HepG2 (cell line): Measurements from ENCODE around the gene KCNJ5.

Experiments used
- FOXM1 ChIP-seq: sonication (generic); formaldehyde crosslinking; IDR thresholded peaks from 2 replicates; pipeline ENCODE4 v1.5.0; 2020; ENCODE audit warnings: missing genetic modification reagents
- FOXP1 ChIP-seq, 2 experiments: fragments of 450-650 bp in 1 of 2; IDR thresholded peaks; 2 replicates each; pipeline ENCODE4 v1.6.1; 2017 to 2018; ENCODE audit warnings: antibody characterized with exemption in 1 of 2
- POLR2A ChIP-seq, 2 experiments: IDR thresholded peaks; 2 replicates each; pipeline ENCODE4 v1.6.1; 2011; ENCODE audit warnings: low read depth in 2 of 2, low read length in 2 of 2, mild to moderate bottlenecking in 1 of 2, moderate library complexity in 1 of 2; ENCODE audit not compliant: insufficient read depth in 1 of 2
- POLR2AphosphoS5 ChIP-seq: IDR thresholded peaks from 2 replicates; pipeline ENCODE4 v1.6.1; 2012; ENCODE audit warnings: low read depth, low read length
- RORA ChIP-seq: sonication (generic); formaldehyde crosslinking; IDR thresholded peaks from 2 replicates; pipeline ENCODE4 v1.5.0; 2020; ENCODE audit warnings: mild to moderate bottlenecking, missing genetic modification reagents, moderate library complexity
- USF2 ChIP-seq, 2 experiments: sonication (generic) in 1 of 2; formaldehyde crosslinking in 1 of 2; IDR thresholded peaks; 2 replicates each; pipeline versions ENCODE4 v1.5.1 to v1.6.1; 2011 to 2020; ENCODE audit warnings: borderline replicate concordance in 1 of 2, low read depth in 1 of 2, low read length in 1 of 2, mild to moderate bottlenecking in 1 of 2, missing genetic modification reagents in 1 of 2, moderate library complexity in 1 of 2
- ZBTB7A ChIP-seq: sonication (generic); formaldehyde crosslinking; IDR thresholded peaks from 2 replicates; pipeline ENCODE4 v1.8.0; 2022; ENCODE audit warnings: mild to moderate bottlenecking, missing genetic modification reagents
- ZBTB7B ChIP-seq: sonication (generic); formaldehyde crosslinking; IDR thresholded peaks from 2 replicates; pipeline ENCODE4 v1.4.0; 2020; ENCODE audit warnings: missing genetic modification reagents
- ZNF121 ChIP-seq: sonication (generic); formaldehyde crosslinking; IDR thresholded peaks from 2 replicates; pipeline ENCODE4 v1.5.0; 2020; ENCODE audit warnings: mild to moderate bottlenecking, missing genetic modification reagents
- ZNF18 ChIP-seq: sonication (generic); formaldehyde crosslinking; IDR thresholded peaks from 2 replicates; pipeline ENCODE4 v1.8.0; 2022; ENCODE audit warnings: mild to moderate bottlenecking, missing genetic modification reagents; ENCODE audit not compliant: insufficient replicate concordance
- ZNF510 ChIP-seq: sonication (generic); formaldehyde crosslinking; IDR thresholded peaks from 2 replicates; pipeline ENCODE4 v1.4.0; 2020; ENCODE audit warnings: low read depth, mild to moderate bottlenecking, missing genetic modification reagents

- no peak for TF ChIP-seq POLR2A (IDR thresholded peaks at IDR 0.05; ENCODE audit: insufficient read depth in 1 of 2, low read depth in 2 of 2, low read length in 2 of 2)
- TF ChIP-seq ZNF510 (CRISPR knock-in tag), result no peak
- no peak for TF ChIP-seq ZNF121 (CRISPR knock-in tag)
- TF ChIP-seq USF2 (IDR thresholded peaks at IDR 0.05; ENCODE audit: low read depth, low read length), result no peak
- TF ChIP-seq USF2 (CRISPR knock-in tag; IDR thresholded peaks at IDR 0.05; ENCODE audit: borderline replicate concordance), result no peak
- TF ChIP-seq POLR2AphosphoS5, result no peak
- TF ChIP-seq RORA (CRISPR knock-in tag), result no peak
- no peak for TF ChIP-seq ZBTB7A (CRISPR knock-in tag)
- TF ChIP-seq FOXM1 (CRISPR knock-in tag), result no peak
- TF ChIP-seq ZNF18 (CRISPR knock-in tag), result no peak
- no peak for TF ChIP-seq FOXP1 (IDR thresholded peaks at IDR 0.05)
- no peak for TF ChIP-seq FOXP1 (CRISPR knock-in tag; IDR thresholded peaks at IDR 0.05)
- TF ChIP-seq ZBTB7B (CRISPR knock-in tag), result no peak
These were observed 28.1 kb downstream of the KCNJ5 start for GRCh38 chr11:128919216-128919615.
